ENCODE data around the gene STK11. TPM values are rescaled to one million over a fixed set of nuclear protein-coding genes. Genes with fewer than 3 reads are reported as not detected.

Gene STK11
- total RNA-seq, 4 donors from 2014 or later = 62.5 to 76.9 (median 66.4) TPM

DNA sequence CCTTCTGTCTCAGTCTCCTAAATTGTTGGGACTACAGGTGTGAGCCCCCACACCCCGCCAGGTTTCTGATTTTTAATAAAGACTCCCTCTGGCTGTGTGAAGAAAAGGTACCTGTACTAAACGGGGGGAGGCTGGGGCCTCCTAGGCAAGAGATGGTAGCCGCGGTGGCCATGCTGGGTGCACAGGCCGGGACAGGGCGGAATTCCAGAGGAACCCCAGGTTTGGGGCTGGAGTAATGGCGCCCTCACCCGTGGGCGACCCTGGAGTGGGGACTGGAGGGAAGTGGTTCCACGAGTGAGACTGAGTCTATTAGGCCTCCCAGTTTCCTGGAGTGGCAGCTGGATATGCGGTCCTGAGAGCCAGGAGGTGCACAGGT is 33.8 kb downstream of the STK11 start:
- Histone ChIP-seq H3K9me3 (no peaks in the 10 kb centered on the region), H3K4me1 (peaks cover 73% of the 10 kb centered on the region), H3K27ac (peak overlapping the region; percentile 83), H3K36me3 (no peaks in the 10 kb centered on the region), H3K27me3 (peaks cover 7% of the 10 kb centered on the region), H3K4me3 (no peak overlapping the region)
- no peak for DNase-seq (ENCODE audit: low spot score in 2 of 2)
- WGBS = 82% methylated on average over 9 of the region's 11 CpGs
- no peak for TF ChIP-seq EP300 (IDR thresholded peaks at IDR 0.05)
- TF ChIP-seq CTCF (IDR thresholded peaks at IDR 0.05) = no peak
- no peak for TF ChIP-seq POLR2A (IDR thresholded peaks at IDR 0.05)

DNA sequence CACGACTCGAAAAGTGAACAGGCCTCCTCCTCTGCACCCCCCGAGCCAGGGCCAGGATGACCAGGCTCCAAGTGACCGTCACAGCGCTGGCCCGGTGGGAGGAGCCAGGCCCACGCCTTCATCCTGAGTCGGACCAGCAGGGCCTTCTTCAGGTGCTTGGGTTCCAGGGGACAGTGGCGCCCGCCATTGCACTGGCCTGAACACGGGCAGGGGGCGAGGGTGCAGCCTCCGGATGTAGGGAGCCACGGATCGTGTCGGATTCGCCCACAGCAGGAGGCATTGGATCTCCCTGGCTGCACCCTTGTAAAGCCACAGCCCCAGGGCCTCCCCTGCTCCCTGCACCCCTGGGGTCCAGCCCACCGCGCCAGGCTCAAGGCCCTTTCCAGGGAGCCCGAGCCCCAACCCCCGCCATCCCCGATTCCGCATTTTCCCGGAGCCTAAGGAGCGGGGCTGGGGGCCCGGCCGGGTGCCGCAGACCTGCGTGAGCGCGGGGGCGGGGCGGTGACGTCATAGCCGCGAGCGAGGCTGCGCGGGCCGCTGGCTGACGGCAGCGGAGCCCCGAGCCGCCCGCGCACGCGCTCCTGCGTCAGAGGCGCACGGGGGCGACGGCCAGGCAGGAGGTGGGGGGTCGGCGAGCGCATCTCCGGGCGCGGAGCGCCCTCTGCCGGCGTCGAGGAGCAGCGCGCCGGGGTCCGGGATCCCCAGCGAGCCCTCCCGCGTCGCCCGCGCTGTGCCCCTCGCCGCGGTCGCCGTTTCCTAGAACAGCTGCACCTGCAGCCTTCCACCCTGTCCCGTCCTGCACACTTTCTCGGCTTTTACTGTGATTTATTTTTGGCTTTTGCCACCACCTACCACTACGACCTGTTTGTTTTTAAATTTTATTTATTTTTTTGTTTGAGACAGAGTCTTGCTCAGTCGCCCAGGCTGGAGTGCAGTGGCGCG is 34.5 kb downstream of the STK11 start:
- Histone ChIP-seq H3K27me3 (peaks cover 7% of the 10 kb centered on the region), H3K27ac (peak overlapping the region; percentile 83), H3K36me3 (no peaks in the 10 kb centered on the region), H3K4me3 (peak overlapping the region; percentile 97), H3K9me3 (no peaks in the 10 kb centered on the region), H3K4me1 (peaks cover 80% of the 10 kb centered on the region)
- DNase-seq (ENCODE audit: low spot score in 2 of 2) = peak; percentile 91 to 93
- TF ChIP-seq EP300 (IDR thresholded peaks at IDR 0.05) (no peak), CTCF (IDR thresholded peaks at IDR 0.05) (peak; percentile 94 to 96), POLR2A (IDR thresholded peaks at IDR 0.05) (peak in 1 of 2 donors; percentile 15)
- 0% methylated on average over 17 of the region's 84 CpGs for WGBS

DNA sequence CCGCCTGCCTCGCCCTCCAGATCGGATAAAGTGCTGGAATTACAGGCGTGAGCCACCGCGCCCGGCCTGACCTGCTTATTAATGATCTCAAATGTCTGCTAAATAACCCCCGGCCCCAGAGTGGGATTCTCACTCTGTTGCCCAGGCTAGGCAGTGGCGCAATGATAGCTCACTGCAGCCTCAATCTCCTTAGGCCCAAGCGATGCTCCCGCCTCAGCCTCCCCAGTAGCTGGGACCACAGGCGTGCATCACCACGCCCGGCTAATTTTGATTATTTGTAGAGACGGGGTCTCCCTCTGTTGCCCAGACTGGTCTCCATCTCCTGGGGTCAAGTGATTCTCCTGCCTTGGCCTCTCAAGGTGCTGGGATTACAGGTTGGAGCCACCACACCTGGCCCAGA is 35.3 kb downstream of the STK11 start:
- Histone ChIP-seq H3K36me3 (no peaks in the 10 kb centered on the region), H3K4me3 (peak overlapping the region; percentile 97), H3K27me3 (peaks cover 7% of the 10 kb centered on the region), H3K9me3 (no peaks in the 10 kb centered on the region), H3K27ac (no peak overlapping the region), H3K4me1 (peaks cover 88% of the 10 kb centered on the region)
- DNase-seq (ENCODE audit: low spot score in 2 of 2) = no peak
- WGBS = 41% methylated on average over 11 of the region's 15 CpGs
- TF ChIP-seq EP300 (IDR thresholded peaks at IDR 0.05) = no peak

GRCh38 chr19:1241417-1242095 is 36.0 kb downstream of the STK11 start, which contains the start of gene ATP5F1D:
Gene ATP5F1D, plus strand, starts transcription at chr19:1241751. Its CDS starts 100 bp downstream, at chr19:1241851.
- peaks cover 88% of the 10 kb centered on the region for H3K4me1 ChIP-seq
- H3K36me3 ChIP-seq = no peaks in the 10 kb centered on the region
- H3K27me3 ChIP-seq = peaks cover 7% of the 10 kb centered on the region
- H3K4me3 ChIP-seq = peak within 1 kb of the TSS; percentile 97
- TF ChIP-seq POLR2AphosphoS5 (IDR thresholded peaks at IDR 0.05) (peak in 1 of 3 donors; percentile 45), CTCF (IDR thresholded peaks at IDR 0.05) (no peak), EP300 (IDR thresholded peaks at IDR 0.05) (no peak), POLR2A (IDR thresholded peaks at IDR 0.05) (peak; percentile 33 to 38)
- under 1% methylated on average over 21 of the region's 79 CpGs for WGBS
- H3K9me3 ChIP-seq = no peaks in the 10 kb centered on the region
- H3K27ac ChIP-seq = peak within 1 kb of the TSS; percentile 91
- DNase-seq (ENCODE audit: low spot score in 2 of 2) = peak; percentile 95 to 98

DNA sequence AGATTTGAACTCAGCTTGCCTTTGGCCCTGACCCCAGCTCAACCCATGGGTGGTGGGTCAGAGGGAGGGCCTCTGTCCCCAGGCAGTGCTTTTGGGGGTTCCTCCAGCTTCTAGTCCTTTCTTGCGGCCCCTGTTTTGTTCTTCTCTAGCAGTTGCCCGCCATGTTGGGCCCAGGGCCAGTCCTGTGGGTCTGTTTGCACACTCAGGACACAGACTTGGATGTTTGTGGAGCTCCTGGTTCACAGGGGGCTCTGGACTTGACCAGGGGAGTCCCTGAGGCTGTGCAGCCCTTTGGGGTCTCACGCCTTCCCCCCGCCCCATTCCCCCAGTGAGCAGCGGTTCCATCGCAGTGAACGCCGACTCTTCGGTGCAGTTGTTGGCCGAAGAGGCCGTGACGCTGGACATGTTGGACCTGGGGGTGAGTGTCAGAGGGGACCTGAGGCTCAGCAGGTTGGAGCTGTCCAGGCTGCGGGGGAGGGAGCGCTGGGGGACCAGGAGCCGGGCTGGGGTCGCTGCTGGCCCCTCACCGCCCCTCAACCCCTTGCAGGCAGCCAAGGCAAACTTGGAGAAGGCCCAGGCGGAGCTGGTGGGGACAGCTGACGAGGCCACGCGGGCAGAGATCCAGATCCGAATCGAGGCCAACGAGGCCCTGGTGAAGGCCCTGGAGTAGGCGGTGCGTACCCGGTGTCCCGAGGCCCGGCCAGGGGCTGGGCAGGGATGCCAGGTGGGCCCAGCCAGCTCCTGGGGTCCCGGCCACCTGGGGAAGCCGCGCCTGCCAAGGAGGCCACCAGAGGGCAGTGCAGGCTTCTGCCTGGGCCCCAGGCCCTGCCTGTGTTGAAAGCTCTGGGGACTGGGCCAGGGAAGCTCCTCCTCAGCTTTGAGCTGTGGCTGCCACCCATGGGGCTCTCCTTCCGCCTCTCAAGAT is 38.5 kb downstream of the STK11 start:
- H3K4me3 ChIP-seq = peak overlapping the region; percentile 42
- peak; percentile 94 for DNase-seq (ENCODE audit: low spot score in 2 of 2)
- H3K36me3 ChIP-seq = no peaks in the 10 kb centered on the region
- H3K9me3 ChIP-seq = no peaks in the 10 kb centered on the region
- 70% methylated on average over 8 of the region's 33 CpGs for WGBS
- TF ChIP-seq CTCF (IDR thresholded peaks at IDR 0.05) (peak; percentile 96 to 97), EP300 (IDR thresholded peaks at IDR 0.05) (no peak), POLR2AphosphoS5 (IDR thresholded peaks at IDR 0.05) (peak in 1 of 3 donors; percentile 36)
- H3K27ac ChIP-seq = peak overlapping the region; percentile 88
- no peaks in the 10 kb centered on the region for H3K27me3 ChIP-seq
- H3K4me1 ChIP-seq = peaks cover 85% of the 10 kb centered on the region

All from suprapubic skin (tissue), 4 donors.